SK-N-SH (cell line): ENCODE data around the gene TIAM1. TPM values are rescaled to one million over a fixed set of nuclear protein-coding genes. Genes with fewer than 3 reads are reported as not detected.

Experiments
- CTCF ChIA-PET: fragments of 300-600, 350-600 bp; formaldehyde crosslinking; extraction: SDS; loops from one replicate; lab custom pipeline; 2021; lab: Yijun Ruan, JAX
- POLR2A ChIA-PET: fragments of 350-600 bp; sonication (Branson Sonifier 250); formaldehyde crosslinking; extraction: SDS; loops from one replicate; lab custom pipeline; 2020; ENCODE audit warnings: antibody characterized with exemption, inconsistent platforms; lab: Yijun Ruan, JAX
- DNase-seq: peaks from one replicate; pipeline ENCODE4 v3.0.0; 2012
- H2AFZ ChIP-seq: fragments of 200-600 bp; sonication (generic); 2 replicates; pipeline ENCODE4 v1.8.1; 2016; ENCODE audit warnings: antibody characterized with exemption, mild to moderate bottlenecking, low read depth
- H3F3A ChIP-seq: fragments of 200-600 bp; sonication (generic); replicated peaks from 2 replicates; pipeline ENCODE3; 2016; ENCODE audit warnings: antibody characterized with exemption, mild to moderate bottlenecking; ENCODE audit not compliant: insufficient read depth
- H3K27ac ChIP-seq, 2 experiments: fragments of 200-500 bp in 1 of 2; fragments of 200-600 bp in 1 of 2; sonication (Bioruptor generic) in 1 of 2; sonication (generic), shearing (Covaris generic) in 1 of 2; 2 replicates each; pipeline versions ENCODE4 v1.5.1 to v1.6.1; 2014 to 2016; ENCODE audit warnings: low read depth in 2 of 2, inconsistent platforms in 1 of 2, low read length in 1 of 2, mild to moderate bottlenecking in 1 of 2, mixed read lengths in 1 of 2
- H3K27me3 ChIP-seq: fragments of 200-600 bp; sonication (generic), shearing (Covaris generic); 2 replicates; pipeline ENCODE4 v1.6.1; 2016; ENCODE audit warnings: mixed run types; ENCODE audit not compliant: insufficient read depth
- H3K36me3 ChIP-seq, 2 experiments: fragments of 200-500 bp in 1 of 2; fragments of 200-600 bp in 1 of 2; sonication (Bioruptor generic) in 1 of 2; sonication (generic) in 1 of 2; replicated peaks in 1 of 2; 2 replicates each; pipeline versions ENCODE3 to v1.5.1; 2014 to 2016; ENCODE audit warnings: low read length in 1 of 2, mild to moderate bottlenecking in 1 of 2; ENCODE audit not compliant: insufficient read depth in 2 of 2, control insufficient read depth in 1 of 2
- H3K4me1 ChIP-seq, 2 experiments: fragments of 200-500 bp in 1 of 2; fragments of 200-600 bp in 1 of 2; sonication (Bioruptor generic) in 1 of 2; sonication (generic), shearing (Covaris generic) in 1 of 2; 2 replicates each; pipeline versions ENCODE4 v1.5.1 to v1.6.1; 2014 to 2016; ENCODE audit warnings: low read depth in 1 of 2, low read length in 1 of 2, mixed run types in 1 of 2; ENCODE audit not compliant: insufficient read depth in 2 of 2, control insufficient read depth in 1 of 2
- H3K4me2 ChIP-seq: fragments of 200-600 bp; sonication (generic), shearing (Covaris generic); 2 replicates; pipeline ENCODE4 v1.6.1; 2017; ENCODE audit warnings: mixed run types
- H3K4me3 ChIP-seq, 2 experiments: fragments of 200-500 bp in 1 of 2; fragments of 200-600 bp in 1 of 2; sonication (Bioruptor generic) in 1 of 2; sonication (generic), shearing (Covaris generic) in 1 of 2; 2 replicates each; pipeline versions ENCODE4 v1.5.1 to v1.8.1; 2014 to 2016; ENCODE audit warnings: low read depth in 2 of 2, inconsistent platforms in 1 of 2, low read length in 1 of 2, mild to moderate bottlenecking in 1 of 2, mixed read lengths in 1 of 2, moderate library complexity in 1 of 2
- H3K79me2 ChIP-seq: fragments of 200-600 bp; sonication (generic); 2 replicates; pipeline ENCODE4 v1.8.1; 2017; ENCODE audit warnings: mild to moderate bottlenecking; ENCODE audit not compliant: insufficient read depth
- H3K9ac ChIP-seq: fragments of 200-600 bp; sonication (generic); 2 replicates; pipeline ENCODE4 v1.6.1; 2017; ENCODE audit warnings: mixed run types
- H3K9me2 ChIP-seq: fragments of 200-600 bp; sonication (generic); 2 replicates; pipeline ENCODE4 v1.6.1; 2017; ENCODE audit warnings: mixed run types
- H3K9me3 ChIP-seq: fragments of 200-600 bp; sonication (generic); 2 replicates; pipeline ENCODE4 v1.6.1; 2017; ENCODE audit warnings: mixed run types, mild to moderate bottlenecking, moderate library complexity
- H4K20me1 ChIP-seq: fragments of 200-600 bp; sonication (generic); 2 replicates; pipeline ENCODE4 v1.6.1; 2017; ENCODE audit warnings: mild to moderate bottlenecking, mixed run types; ENCODE audit not compliant: insufficient read depth
- EP300 ChIP-seq, 2 experiments: IDR thresholded peaks; 2 replicates each; pipeline versions ENCODE4 v1.4.0 to v1.6.1; 2012; ENCODE audit warnings: borderline replicate concordance in 1 of 2, low read depth in 1 of 2, low read length in 1 of 2
- EZH2phosphoT487 ChIP-seq: fragments of 200-600 bp; sonication (generic); IDR thresholded peaks from 2 replicates; pipeline ENCODE4 v1.6.1; 2017; ENCODE audit warnings: low read depth, mixed run types, mild to moderate bottlenecking, antibody characterized with exemption, moderate library complexity, borderline replicate concordance
- FOXJ3 ChIP-seq: sonication (generic); formaldehyde crosslinking; IDR thresholded peaks from 2 replicates; pipeline ENCODE4 v1.5.1; 2020; ENCODE audit warnings: mild to moderate bottlenecking, missing genetic modification reagents
- FOXM1 ChIP-seq: IDR thresholded peaks from 2 replicates; pipeline ENCODE4 v1.4.0; 2012; ENCODE audit warnings: low read depth, mild to moderate bottlenecking
- GATA2 ChIP-seq: sonication (generic); formaldehyde crosslinking; IDR thresholded peaks from 2 replicates; pipeline ENCODE4 v1.5.0; 2020; ENCODE audit warnings: mild to moderate bottlenecking, missing genetic modification reagents
- JUND ChIP-seq: IDR thresholded peaks from 2 replicates; pipeline ENCODE4 v1.4.0; 2012
- MEF2A ChIP-seq: IDR thresholded peaks from 2 replicates; pipeline ENCODE4 v1.4.0; 2012; ENCODE audit warnings: low read depth, borderline replicate concordance
- NRF1 ChIP-seq: IDR thresholded peaks from 2 replicates; pipeline ENCODE4 v1.6.1; 2012; ENCODE audit warnings: low read depth, mild to moderate bottlenecking, low read length
- POLR2AphosphoS5 ChIP-seq: IDR thresholded peaks from 2 replicates; pipeline ENCODE4 v1.6.1; 2012; ENCODE audit warnings: low read depth, low read length
- RFX5 ChIP-seq: IDR thresholded peaks from 2 replicates; pipeline ENCODE4 v1.6.1; 2012; ENCODE audit warnings: mild to moderate bottlenecking, improper control_type of control experiment, low read length
- SIN3A ChIP-seq: IDR thresholded peaks from 2 replicates; pipeline ENCODE4 v1.6.1; 2012; ENCODE audit warnings: low read depth, mild to moderate bottlenecking, low read length, moderate library complexity, borderline replicate concordance
- TAF1 ChIP-seq: IDR thresholded peaks from 2 replicates; pipeline ENCODE4 v1.6.1; 2012; ENCODE audit warnings: low read depth, mild to moderate bottlenecking, low read length, moderate library complexity, borderline replicate concordance
- TCF12 ChIP-seq: IDR thresholded peaks from 2 replicates; pipeline ENCODE4 v1.4.0; 2012
- TEAD4 ChIP-seq: IDR thresholded peaks from 2 replicates; pipeline ENCODE4 v1.4.0; 2012; ENCODE audit warnings: mild to moderate bottlenecking, borderline replicate concordance; ENCODE audit not compliant: insufficient read depth
- WGBS: methylation state at CpG from one replicate; pipeline ENCODE4 v1.1.6; 2017; ENCODE audit warnings: low lambda C conversion rate; 5-methylcytosine and 5-hydroxymethylcytosine counted together
- polyA plus RNA-seq, 3 experiments: library from polyadenylated mRNA; depleted of rRNA; stranded (reverse); fragments of >200 nt; gene quantifications; 2 replicates each; pipeline ENCODE4 v1.2.3, GENCODE V29; 2012
- TF ChIP-seq, protein P1 (sequence below): fragments of 150-350 bp; IDR thresholded peaks from 2 replicates; pipeline ENCODE4 v1.6.1; 2016; ENCODE audit warnings: mild to moderate bottlenecking, low read depth, low read length
- TF ChIP-seq, protein P2 (sequence below): IDR thresholded peaks from 2 replicates; pipeline ENCODE4 v1.4.0; 2012; ENCODE audit warnings: low read depth
- TF ChIP-seq, protein P3 (sequence below): IDR thresholded peaks from 2 replicates; pipeline ENCODE4; 2012
- TF ChIP-seq, protein P4 (sequence below): fragments of 200-600 bp; sonication (generic); IDR thresholded peaks from 2 replicates; pipeline ENCODE4 v1.6.1; 2017; ENCODE audit warnings: antibody characterized with exemption, mild to moderate bottlenecking, moderate library complexity
- TF ChIP-seq, protein P5 (sequence below): fragments of 150-350 bp; IDR thresholded peaks from 2 replicates; pipeline ENCODE4 v1.6.1; 2017; ENCODE audit warnings: antibody characterized with exemption, low read length, low read depth, borderline replicate concordance

Gene TIAM1
- polyA plus RNA-seq, 1 of the 3 experiments (the other 2 are of a cell fraction), result 1.7 TPM

DNA sequence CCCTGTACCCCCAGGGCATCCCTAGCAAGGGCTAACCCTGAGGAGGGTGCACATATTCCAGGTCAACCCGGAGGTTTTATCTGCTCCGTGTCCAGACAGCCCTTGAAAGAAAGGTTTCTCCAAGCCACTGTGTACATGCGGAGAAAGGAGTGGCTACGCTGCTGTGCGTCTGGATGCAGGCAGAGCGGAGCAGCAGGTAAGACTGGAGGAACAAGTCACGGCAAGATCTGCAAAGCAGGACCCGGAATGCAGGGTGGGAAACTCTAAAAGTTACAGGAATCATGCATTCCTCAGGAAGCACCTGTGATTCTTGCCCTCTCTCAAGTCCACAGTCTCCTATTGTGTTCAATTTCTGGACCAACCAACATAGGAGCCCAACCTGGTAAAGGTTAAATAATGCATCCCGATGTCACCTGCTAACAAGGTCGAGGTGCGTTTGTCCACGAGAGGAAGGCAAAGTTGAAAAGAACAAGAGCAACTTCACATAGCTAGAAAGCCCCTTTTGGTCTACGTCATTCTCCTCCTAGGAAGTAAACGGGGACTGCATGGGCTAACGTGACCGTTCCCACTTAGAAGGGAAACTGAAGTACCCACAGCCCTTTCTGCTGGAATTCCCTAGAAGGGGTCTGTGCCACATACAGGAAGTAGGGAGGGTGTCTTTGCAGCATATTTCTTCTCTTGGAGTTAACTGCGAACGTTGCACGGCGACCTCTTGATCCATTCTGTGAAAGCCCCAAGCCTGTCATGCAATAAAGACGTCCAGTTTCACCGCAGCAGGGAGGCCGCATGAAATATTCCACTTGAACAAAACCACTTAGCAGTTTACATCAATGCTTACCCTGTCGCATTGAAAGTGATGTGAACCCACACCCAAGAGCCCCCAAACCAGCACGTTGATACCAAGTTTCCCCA is 5.8 kb downstream of the TIAM1 start:
- Histone ChIP-seq H3K9me3 (no peaks in the 10 kb centered on the region), H3K27me3 (peaks cover 11% of the 10 kb centered on the region; the same call in 1 of the 2 replicates), H3K36me3 (no peaks in the 10 kb centered on the region), H3F3A (peaks cover 5% of the 10 kb centered on the region), H3K9ac (no peak overlapping the region), H3K9me2 (no peaks in the 10 kb centered on the region), H2AFZ (no peak overlapping the region), H3K79me2 (no peaks in the 10 kb centered on the region), H4K20me1 (no peaks in the 10 kb centered on the region), H3K4me3 (no peak overlapping the region), H3K27ac (no peak overlapping the region), H3K4me1 (peaks cover 3 to 7% of the 10 kb centered on the region in 2 experiments; a peak in 2 of 4 replicates), H3K4me2 (no peak overlapping the region)
- POLR2A ChIA-PET, result no interaction called here
- 85% methylated on average over 25 of the region's 25 CpGs for WGBS
- CTCF ChIA-PET, result interaction anchor here (1.9 kb wide), 1 partner anchor 10 kb away, joined by 5 read pairs; no protein-coding TSS in a partner anchor
- DNase-seq, result no peak
- no peak for TF ChIP-seq FOXJ3
- no peak for TF ChIP-seq FOXM1
- no peak for TF ChIP-seq TCF12
- TF ChIP-seq RFX5, result no peak
- no peak for TF ChIP-seq GATA2 (CRISPR knock-in tag)
- no peak for TF ChIP-seq EZH2phosphoT487
- TF ChIP-seq, protein P1, sequence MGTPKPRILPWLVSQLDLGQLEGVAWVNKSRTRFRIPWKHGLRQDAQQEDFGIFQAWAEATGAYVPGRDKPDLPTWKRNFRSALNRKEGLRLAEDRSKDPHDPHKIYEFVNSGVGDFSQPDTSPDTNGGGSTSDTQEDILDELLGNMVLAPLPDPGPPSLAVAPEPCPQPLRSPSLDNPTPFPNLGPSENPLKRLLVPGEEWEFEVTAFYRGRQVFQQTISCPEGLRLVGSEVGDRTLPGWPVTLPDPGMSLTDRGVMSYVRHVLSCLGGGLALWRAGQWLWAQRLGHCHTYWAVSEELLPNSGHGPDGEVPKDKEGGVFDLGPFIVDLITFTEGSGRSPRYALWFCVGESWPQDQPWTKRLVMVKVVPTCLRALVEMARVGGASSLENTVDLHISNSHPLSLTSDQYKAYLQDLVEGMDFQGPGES, result no peak
- TF ChIP-seq NRF1, result no peak
- no peak for TF ChIP-seq TAF1
- TF ChIP-seq EP300 (IDR thresholded peaks at IDR 0.05; ENCODE audit: borderline replicate concordance in 1 of 2, low read depth in 1 of 2, low read length in 1 of 2), result no peak
- TF ChIP-seq, protein P2, sequence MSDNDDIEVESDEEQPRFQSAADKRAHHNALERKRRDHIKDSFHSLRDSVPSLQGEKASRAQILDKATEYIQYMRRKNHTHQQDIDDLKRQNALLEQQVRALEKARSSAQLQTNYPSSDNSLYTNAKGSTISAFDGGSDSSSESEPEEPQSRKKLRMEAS, result no peak
- TF ChIP-seq, protein P3, sequence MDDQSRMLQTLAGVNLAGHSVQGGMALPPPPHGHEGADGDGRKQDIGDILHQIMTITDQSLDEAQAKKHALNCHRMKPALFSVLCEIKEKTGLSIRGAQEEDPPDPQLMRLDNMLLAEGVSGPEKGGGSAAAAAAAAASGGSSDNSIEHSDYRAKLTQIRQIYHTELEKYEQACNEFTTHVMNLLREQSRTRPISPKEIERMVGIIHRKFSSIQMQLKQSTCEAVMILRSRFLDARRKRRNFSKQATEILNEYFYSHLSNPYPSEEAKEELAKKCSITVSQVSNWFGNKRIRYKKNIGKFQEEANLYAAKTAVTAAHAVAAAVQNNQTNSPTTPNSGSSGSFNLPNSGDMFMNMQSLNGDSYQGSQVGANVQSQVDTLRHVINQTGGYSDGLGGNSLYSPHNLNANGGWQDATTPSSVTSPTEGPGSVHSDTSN, result no peak
- TF ChIP-seq, protein P4, sequence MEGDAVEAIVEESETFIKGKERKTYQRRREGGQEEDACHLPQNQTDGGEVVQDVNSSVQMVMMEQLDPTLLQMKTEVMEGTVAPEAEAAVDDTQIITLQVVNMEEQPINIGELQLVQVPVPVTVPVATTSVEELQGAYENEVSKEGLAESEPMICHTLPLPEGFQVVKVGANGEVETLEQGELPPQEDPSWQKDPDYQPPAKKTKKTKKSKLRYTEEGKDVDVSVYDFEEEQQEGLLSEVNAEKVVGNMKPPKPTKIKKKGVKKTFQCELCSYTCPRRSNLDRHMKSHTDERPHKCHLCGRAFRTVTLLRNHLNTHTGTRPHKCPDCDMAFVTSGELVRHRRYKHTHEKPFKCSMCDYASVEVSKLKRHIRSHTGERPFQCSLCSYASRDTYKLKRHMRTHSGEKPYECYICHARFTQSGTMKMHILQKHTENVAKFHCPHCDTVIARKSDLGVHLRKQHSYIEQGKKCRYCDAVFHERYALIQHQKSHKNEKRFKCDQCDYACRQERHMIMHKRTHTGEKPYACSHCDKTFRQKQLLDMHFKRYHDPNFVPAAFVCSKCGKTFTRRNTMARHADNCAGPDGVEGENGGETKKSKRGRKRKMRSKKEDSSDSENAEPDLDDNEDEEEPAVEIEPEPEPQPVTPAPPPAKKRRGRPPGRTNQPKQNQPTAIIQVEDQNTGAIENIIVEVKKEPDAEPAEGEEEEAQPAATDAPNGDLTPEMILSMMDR, result no peak
- no peak for TF ChIP-seq TEAD4
- no peak for TF ChIP-seq JUND
- TF ChIP-seq, protein P5, sequence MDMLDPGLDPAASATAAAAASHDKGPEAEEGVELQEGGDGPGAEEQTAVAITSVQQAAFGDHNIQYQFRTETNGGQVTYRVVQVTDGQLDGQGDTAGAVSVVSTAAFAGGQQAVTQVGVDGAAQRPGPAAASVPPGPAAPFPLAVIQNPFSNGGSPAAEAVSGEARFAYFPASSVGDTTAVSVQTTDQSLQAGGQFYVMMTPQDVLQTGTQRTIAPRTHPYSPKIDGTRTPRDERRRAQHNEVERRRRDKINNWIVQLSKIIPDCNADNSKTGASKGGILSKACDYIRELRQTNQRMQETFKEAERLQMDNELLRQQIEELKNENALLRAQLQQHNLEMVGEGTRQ, result no peak
- TF ChIP-seq MEF2A, result no peak
- no peak for TF ChIP-seq POLR2AphosphoS5
- TF ChIP-seq SIN3A, result no peak
